Activated T-helper 9 cell treated with anti-CD3 and anti-CD28 coated beads, Interleukin-2, amount 50 U/mL, for 16 hours (primary cell): ENCODE results near the gene ACSBG1.

Experiments used
- DNase-seq: peaks from one replicate; pipeline ENCODE4 v3.0.0-alpha.2; 2020; ENCODE audit warnings: low read depth

The ACSBG1 gene

GRCh38 chr15:78222745-78223395, 11.5 kb downstream of the ACSBG1 start:
- DNase-seq = no peak

GRCh38 chr15:78220713-78221112, 13.7 kb downstream of the ACSBG1 start:
- DNase-seq = no peak

- no peak for DNase-seq
These were observed 17.9 kb downstream of the ACSBG1 start for GRCh38 chr15:78216276-78217104.

GRCh38 chr15:78213956-78214355, 20.4 kb downstream of the ACSBG1 start:
- DNase-seq = no peak

GRCh38 chr15:78213425-78213750, 21.0 kb downstream of the ACSBG1 start:
- DNase-seq = no peak

- no peak for DNase-seq
These were observed 21.6 kb downstream of the ACSBG1 start for GRCh38 chr15:78212546-78213424.

- no peak for DNase-seq
These were observed 22.4 kb downstream of the ACSBG1 start for GRCh38 chr15:78212008-78212407.

GRCh38 chr15:78211189-78211921, 23.0 kb downstream of the ACSBG1 start:
- no peak for DNase-seq

- DNase-seq = no peak
These were observed 24.0 kb downstream of the ACSBG1 start for GRCh38 chr15:78210349-78210717.

- no peak for DNase-seq
These were observed 24.6 kb downstream of the ACSBG1 start for GRCh38 chr15:78209646-78210348.

GRCh38 chr15:78208887-78209645, 25.3 kb downstream of the ACSBG1 start:
- no peak for DNase-seq

- DNase-seq = no peak
These were observed 26.0 kb downstream of the ACSBG1 start for GRCh38 chr15:78208341-78208844.

GRCh38 chr15:78207641-78208340, 26.6 kb downstream of the ACSBG1 start:
- DNase-seq = no peak

GRCh38 chr15:78207110-78207458, 27.3 kb downstream of the ACSBG1 start:
- DNase-seq = no peak

GRCh38 chr15:78206326-78207109, 27.8 kb downstream of the ACSBG1 start:
- DNase-seq = no peak

- no peak for DNase-seq
These were observed 28.5 kb downstream of the ACSBG1 start for GRCh38 chr15:78205856-78206255.

- no peak for DNase-seq
These were observed 29.0 kb downstream of the ACSBG1 start for GRCh38 chr15:78205337-78205736.

- DNase-seq = no peak
These were observed 29.7 kb downstream of the ACSBG1 start for GRCh38 chr15:78204351-78205309.
